ENCODE measurements around the gene SOX15. TPM values are rescaled to one million over a fixed set of nuclear protein-coding genes. Genes with fewer than 3 reads are reported as not detected.

SOX15 gene
- total RNA-seq, 2 donors from 2014 or later: 0.23 to 0.93 TPM

- Mint-ChIP-seq H3K9me3 (no peaks in the 10 kb centered on the region), H3K27ac (peak overlapping the region; percentile 36 to 44), H3K36me3 (peaks cover 28 to 30% of the 10 kb centered on the region in 2 donors)
- ATAC-seq (no peak), DNase-seq (ENCODE audit: low spot score in 2 of 2) (no peak)
These were observed 3.0 kb downstream of the SOX15 start for GRCh38 chr17:7586673-7587419.

GRCh38 chr17:7583253-7584109 is 6.4 kb downstream of the SOX15 start, which contains the start of gene MPDU1:
MPDU1 (plus strand) TSS chr17:7583852; CDS start chr17:7583863, 11 bp downstream.
- Mint-ChIP-seq H3K9me3 (no peaks in the 10 kb centered on the region), H3K27ac (peak within 1 kb of the TSS; percentile 91 to 98), H3K36me3 (peaks cover 30 to 48% of the 10 kb centered on the region in 2 donors)
- DNase-seq (ENCODE audit: low spot score in 2 of 2) (peak; percentile 93 to 97), ATAC-seq (peak; percentile 61 to 74)

GRCh38 chr17:7582396-7583252 is 7.3 kb downstream of the SOX15 start:
- DNase-seq (ENCODE audit: low spot score in 2 of 2): no peak
- H3K36me3 Mint-ChIP-seq: peaks cover 33 to 55% of the 10 kb centered on the region in 2 donors

GRCh38 chr17:7580604-7581575 is 9.0 kb downstream of the SOX15 start:
- ATAC-seq: no peak
- peaks cover 46 to 71% of the 10 kb centered on the region in 2 donors for H3K36me3 Mint-ChIP-seq
- no peak for DNase-seq (ENCODE audit: low spot score in 2 of 2)
- no peaks in the 10 kb centered on the region for H3K9me3 Mint-ChIP-seq
- peak overlapping the region; percentile 88 to 100 for H3K27ac Mint-ChIP-seq

More at GRCh38 chr17:7582396-7583252, 7.3 kb downstream of the SOX15 start:
- Mint-ChIP-seq H3K9me3 (no peaks in the 10 kb centered on the region), H3K27ac (peak overlapping the region; percentile 91 to 98)
- ATAC-seq: no peak

- H3K36me3 Mint-ChIP-seq: peaks cover 49 to 73% of the 10 kb centered on the region in 2 donors
- peak; percentile 0 to 11 for ATAC-seq
- peak overlapping the region; percentile 88 to 100 for H3K27ac Mint-ChIP-seq
- H3K9me3 Mint-ChIP-seq: no peaks in the 10 kb centered on the region
- peak in 1 of 2 donors; percentile 76 for DNase-seq (ENCODE audit: low spot score in 2 of 2)
These were observed 9.9 kb downstream of the SOX15 start for GRCh38 chr17:7579834-7580603.

- DNase-seq (ENCODE audit: low spot score in 2 of 2) (peak; percentile 65 to 77), ATAC-seq (peak; percentile 52 to 76)
- Mint-ChIP-seq H3K9me3 (no peaks in the 10 kb centered on the region), H3K36me3 (peaks cover 49 to 73% of the 10 kb centered on the region in 2 donors), H3K27ac (peak within 1 kb of the TSS; percentile 88 to 100)
These were observed 10.7 kb downstream of the SOX15 start, which contains the start of gene CD68 for GRCh38 chr17:7579001-7579833. CD68 (plus strand) TSS chr17:7579638; CDS start chr17:7579678, 40 bp downstream.

- Mint-ChIP-seq H3K27ac (peak overlapping the region; percentile 98 to 100), H3K9me3 (no peaks in the 10 kb centered on the region), H3K36me3 (peaks cover 54 to 86% of the 10 kb centered on the region in 2 donors)
- no peak for ATAC-seq
- DNase-seq (ENCODE audit: low spot score in 2 of 2): no peak
These were observed 12.3 kb downstream of the SOX15 start for GRCh38 chr17:7577327-7578199.

GRCh38 chr17:7576432-7576937 is 13.4 kb downstream of the SOX15 start:
- ATAC-seq: no peak
- Mint-ChIP-seq H3K27ac (peak overlapping the region; percentile 98 to 100), H3K9me3 (no peaks in the 10 kb centered on the region), H3K36me3 (peaks cover 56 to 87% of the 10 kb centered on the region in 2 donors)
- DNase-seq (ENCODE audit: low spot score in 2 of 2): no peak

- no peak for DNase-seq (ENCODE audit: low spot score in 2 of 2)
- peak overlapping the region; percentile 98 to 100 for H3K27ac Mint-ChIP-seq
- H3K9me3 Mint-ChIP-seq: no peaks in the 10 kb centered on the region
- ATAC-seq: no peak
- peaks cover 60 to 82% of the 10 kb centered on the region in 2 donors for H3K36me3 Mint-ChIP-seq
These were observed 13.9 kb downstream of the SOX15 start for GRCh38 chr17:7575959-7576358.

- no peaks in the 10 kb centered on the region for H3K9me3 Mint-ChIP-seq
- H3K36me3 Mint-ChIP-seq: peaks cover 61 to 78% of the 10 kb centered on the region in 2 donors
- DNase-seq (ENCODE audit: low spot score in 2 of 2): no peak
- peak overlapping the region; percentile 98 to 100 for H3K27ac Mint-ChIP-seq
- ATAC-seq: no peak
These were observed 14.4 kb downstream of the SOX15 start for GRCh38 chr17:7575481-7575883.

GRCh38 chr17:7574176-7574953 is 15.5 kb downstream of the SOX15 start:
- Mint-ChIP-seq H3K36me3 (peaks cover 61 to 72% of the 10 kb centered on the region in 2 donors), H3K27ac (peak overlapping the region; percentile 98 to 100), H3K9me3 (no peaks in the 10 kb centered on the region)
- ATAC-seq (no peak), DNase-seq (ENCODE audit: low spot score in 2 of 2) (no peak)
